HTR-8/SVneo (cell line): ENCODE results near the gene PLCH2.

Experiments
- DNase-seq: peaks from one replicate; pipeline ENCODE4 v3.0.0; 2011; ENCODE audit warnings: low spot score, mixed read lengths; ENCODE audit not compliant: insufficient read length
- FAIRE-seq: peaks from 2 replicates; lab custom pipeline; 2011; peaks lifted over from hg19 to GRCh38; lab: Jason Lieb, UNC

The PLCH2 gene

DNA sequence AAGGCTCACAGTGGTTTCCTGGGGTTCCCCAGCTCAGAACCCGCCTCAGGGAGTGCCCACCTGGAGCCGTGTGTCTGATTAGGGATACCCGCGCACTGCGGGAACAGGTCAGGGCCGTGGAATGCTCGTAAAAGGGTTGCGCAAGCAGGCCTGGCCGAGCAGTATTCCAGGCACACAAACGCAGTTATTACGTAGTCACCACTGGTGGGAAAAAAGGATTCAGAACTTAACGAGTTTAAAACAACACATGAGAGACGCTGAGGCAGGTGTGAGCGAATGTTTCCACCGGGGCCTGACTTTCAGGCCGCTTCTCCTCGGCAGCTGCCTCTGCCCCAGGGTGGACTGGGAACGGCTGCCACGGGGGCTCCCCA, 18.2 kb downstream of the PLCH2 start:
- DNase-seq (peak; percentile 75), FAIRE-seq (peak; percentile 49)

DNA sequence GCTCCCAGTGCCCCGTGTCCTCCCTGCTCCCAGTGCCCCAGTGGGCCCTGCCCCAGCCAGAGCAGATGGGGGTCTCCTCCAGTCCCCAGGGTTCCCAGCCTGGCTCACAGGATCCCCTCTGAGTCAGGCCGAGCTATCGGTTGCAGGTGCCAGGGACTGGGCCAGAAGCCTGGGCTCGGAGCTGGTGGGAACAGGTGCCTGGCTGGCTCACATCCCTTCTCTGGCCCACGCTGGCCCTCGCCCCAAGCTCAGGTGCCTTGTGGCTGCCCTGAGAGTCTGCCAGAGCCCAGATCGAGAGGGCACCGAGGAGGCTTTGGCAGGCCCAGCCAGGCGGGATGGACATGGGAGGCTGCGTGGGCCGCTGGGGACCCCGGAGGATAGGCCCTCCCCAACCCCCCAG, 18.9 kb downstream of the PLCH2 start:
- DNase-seq (no peak), FAIRE-seq (no peak)

DNA sequence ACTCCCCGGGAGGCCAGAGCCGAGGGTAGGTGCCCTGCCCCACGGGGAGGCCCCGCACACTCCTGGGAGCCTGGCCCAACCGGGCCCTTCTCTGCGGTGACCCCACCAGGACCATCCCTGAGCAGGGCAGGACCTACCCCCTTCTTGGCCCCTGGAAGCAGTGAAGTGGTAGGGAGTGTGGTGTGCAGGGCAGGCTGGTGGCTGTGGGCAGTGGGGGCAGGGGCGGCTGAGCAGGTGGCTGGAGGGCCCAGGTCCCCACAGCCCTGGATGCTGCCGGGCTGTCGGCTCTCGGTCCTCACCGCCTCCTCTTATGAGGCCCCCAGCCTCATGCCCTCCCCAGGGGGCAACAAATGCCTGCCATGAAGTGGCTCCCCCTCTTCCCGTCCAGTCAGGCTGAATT, 19.5 kb downstream of the PLCH2 start:
- FAIRE-seq (no peak), DNase-seq (no peak)

DNA sequence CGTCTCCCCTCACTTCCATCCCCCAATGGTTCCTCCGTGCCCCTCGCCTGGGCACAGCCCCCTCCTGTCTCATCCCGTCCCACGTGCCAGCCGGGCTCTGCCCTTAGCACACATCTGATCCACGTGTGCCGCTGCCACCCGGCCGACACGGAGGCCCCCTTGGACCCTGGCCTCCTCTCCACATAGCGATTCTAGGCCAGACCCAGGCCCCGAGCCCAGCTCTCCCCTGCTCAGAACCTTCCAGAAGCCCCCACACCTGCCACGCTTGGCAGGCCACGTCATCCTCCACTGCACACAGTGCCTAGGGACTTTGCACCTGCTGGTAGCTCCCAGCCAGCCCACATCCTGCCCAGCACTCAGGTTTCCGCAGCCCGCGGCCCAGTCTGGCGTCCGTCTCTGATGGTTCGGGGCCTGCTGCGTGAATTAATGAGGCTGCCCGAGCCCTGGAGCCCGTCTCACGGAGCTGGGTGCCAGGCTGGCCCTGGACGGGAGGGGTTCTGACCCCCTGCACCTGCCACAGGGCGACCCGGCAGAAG, 20.1 kb downstream of the PLCH2 start:
- no peak for FAIRE-seq

DNA sequence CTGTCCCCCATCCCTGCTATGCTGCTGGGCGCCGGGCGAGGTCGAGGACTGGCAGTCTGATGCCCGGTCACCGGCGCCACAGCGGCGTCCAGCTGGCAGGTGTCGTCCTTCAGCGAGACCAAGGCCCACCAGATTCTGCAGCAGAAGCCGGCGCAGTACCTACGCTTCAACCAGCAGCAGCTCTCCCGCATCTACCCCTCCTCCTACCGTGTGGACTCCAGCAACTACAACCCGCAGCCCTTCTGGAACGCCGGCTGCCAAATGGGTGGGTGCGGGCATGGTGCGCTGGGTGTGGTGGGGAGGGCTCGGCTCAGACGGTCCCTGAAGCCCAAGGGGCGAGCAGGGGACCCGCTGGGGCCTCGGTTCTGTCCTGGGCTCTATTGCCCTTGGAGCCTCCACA, 20.7 kb downstream of the PLCH2 start:
- FAIRE-seq: no peak
- no peak for DNase-seq

More for the DNA sequence above, 20.1 kb downstream of the PLCH2 start:
- no peak for DNase-seq

DNA sequence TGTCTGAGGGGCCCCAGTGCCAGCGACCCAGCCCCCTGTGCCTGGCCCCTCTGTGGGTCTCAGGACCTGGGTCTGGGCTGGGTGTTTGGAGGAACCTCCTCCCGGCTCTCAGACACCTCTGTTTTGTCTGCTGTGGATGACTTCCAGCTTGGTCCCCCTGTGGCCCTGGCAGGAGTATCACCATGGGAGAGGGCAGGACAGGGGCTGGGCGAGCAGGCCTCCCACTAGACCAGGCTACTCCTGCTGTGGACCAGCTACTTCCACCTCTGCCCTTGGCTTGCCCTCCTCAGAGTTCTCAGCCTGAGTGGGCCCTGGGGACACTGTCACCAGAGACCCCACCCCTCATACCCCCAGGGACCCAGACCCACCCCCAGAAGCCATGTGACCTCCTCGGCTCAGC, 21.8 kb downstream of the PLCH2 start:
- no peak for DNase-seq
- no peak for FAIRE-seq

DNA sequence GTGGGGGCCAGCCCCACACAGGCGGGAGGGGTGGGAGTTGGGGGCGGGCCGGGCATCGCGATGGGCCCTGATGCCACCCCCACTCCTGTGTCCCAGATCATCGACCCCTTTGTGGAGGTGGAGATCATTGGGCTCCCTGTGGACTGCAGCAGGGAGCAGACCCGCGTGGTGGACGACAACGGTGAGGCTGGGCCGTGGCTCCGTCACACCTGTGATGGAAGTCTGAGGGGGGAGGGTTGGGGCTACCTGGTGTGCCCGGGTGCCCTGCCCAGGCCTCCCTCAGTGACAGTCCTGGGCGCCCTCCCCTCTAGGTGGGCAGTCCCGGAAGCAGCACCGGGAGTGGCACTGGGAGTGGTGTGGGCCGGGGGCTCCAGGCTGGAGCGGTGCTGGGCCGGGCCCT, 22.6 kb downstream of the PLCH2 start:
- FAIRE-seq: no peak
- no peak for DNase-seq

DNA sequence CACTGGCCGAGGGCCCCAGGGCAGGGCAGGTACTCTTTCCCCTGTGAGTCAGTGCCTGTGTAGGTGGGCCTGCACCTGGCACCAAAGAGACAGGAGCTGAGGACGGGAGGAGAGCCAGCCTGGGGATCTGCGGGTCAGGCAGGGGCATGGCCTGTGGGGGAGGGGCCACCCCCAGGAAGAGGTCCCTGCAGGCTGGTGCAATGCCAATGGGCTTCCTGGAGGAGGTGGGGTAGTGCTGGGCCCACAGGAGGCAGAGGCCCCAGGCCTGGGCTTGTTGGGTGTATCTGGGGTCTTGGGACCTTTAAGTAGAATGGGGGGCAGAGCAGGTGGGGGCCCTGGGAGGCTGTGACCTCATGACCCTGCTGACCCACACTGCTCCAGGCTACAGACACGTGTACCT, 23.2 kb downstream of the PLCH2 start:
- FAIRE-seq (no peak), DNase-seq (no peak)

DNA sequence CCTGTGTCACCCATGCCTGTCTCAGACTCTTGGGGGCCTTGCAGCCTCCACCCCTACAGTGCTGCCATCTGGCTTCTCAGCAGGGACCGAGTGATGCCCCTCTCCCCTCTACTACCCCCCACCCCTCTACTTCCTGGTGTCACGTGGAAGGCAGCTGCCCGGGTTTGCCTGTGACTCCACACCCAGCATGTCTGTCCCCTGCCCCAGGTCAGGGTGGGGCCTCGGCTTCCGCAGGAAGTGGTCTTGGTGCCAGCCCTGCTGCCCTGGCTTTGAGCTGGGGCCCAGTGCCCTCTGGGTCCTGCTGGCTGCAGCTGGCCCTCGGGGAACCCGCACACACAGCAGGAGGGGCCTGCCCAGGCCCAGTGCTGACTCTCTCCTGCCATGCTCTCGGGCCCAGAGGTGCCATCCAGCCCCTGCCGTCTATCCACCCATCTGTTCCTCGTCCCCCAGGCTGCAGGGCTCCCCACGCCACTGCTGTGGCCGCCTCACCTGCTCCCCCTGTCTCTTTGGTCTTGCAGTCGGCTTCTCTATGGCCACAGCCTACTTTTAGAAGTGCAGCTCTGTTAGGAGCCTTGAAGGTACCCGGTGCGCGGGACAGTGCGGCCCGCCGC, 24.0 kb downstream of the PLCH2 start:
- FAIRE-seq (no peak), DNase-seq (no peak)

DNA sequence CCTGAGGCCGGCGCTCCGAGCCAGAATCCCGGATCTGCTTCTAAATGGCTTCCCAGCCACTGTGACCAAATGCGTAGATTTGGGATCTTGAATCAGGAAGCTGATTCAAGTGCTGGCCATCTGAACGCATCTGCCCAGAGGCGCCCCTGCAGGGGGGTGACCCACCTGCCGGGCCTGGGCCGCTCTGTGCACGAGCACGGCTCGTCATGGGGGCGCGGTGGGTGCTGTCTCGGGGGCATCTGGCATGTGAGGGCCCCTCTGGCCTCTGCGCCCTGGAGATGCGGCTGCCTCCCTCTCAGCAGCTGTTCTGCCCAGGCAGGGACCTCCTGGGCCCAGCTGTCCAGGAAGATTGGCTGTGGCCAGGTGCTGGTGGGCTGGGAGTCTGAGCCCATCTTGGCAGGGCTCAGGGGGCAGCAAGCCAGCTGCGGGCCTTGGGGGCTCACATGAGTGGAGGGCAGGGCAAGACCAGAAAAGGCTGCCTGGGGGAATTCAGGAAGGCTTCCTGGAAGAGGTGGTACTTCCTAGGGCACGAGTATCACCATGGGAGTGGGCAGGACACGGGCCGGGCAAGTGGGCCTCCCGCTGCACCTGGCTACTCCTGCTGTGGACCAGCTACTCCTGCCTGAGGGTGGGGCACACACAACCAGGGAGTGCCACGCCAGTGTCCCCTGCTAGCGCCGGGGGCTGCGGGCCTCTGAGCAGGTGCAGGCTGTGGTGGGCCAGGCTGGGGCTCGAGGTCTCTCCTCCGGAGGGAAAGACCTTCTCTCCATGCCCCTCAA, 25.1 kb downstream of the PLCH2 start:
- FAIRE-seq (no peak), DNase-seq (no peak)

DNA sequence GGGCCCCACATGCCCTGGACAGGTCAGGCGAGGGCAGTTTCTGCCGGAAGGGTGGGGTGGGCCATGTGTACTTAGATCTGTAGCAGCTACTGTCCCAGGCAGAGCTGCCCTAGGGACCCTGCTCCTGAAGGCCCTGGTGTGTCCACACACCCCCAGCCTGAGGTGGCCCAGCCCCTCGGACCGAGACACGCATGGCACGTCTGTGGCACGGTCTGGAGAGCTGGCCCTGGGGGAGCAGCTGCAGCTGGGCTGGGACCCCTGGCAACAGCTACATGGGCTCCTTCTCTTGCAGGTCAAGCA, 25.7 kb downstream of the PLCH2 start:
- DNase-seq (no peak), FAIRE-seq (no peak)

DNA sequence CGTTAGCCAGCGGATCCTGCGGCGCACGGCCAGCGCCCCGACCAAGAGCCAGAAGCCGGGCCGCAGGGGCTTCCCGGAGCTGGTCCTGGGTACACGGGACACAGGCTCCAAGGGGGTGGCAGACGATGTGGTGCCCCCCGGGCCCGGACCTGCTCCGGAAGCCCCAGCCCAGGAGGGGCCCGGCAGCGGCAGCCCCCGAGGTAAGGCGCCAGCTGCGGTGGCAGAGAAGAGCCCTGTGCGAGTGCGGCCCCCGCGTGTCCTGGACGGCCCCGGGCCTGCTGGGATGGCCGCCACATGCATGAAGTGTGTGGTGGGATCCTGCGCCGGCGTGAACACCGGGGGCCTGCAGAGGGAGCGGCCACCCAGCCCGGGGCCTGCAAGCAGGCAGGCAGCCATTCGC, 26.1 kb downstream of the PLCH2 start:
- FAIRE-seq: no peak
- no peak for DNase-seq

DNA sequence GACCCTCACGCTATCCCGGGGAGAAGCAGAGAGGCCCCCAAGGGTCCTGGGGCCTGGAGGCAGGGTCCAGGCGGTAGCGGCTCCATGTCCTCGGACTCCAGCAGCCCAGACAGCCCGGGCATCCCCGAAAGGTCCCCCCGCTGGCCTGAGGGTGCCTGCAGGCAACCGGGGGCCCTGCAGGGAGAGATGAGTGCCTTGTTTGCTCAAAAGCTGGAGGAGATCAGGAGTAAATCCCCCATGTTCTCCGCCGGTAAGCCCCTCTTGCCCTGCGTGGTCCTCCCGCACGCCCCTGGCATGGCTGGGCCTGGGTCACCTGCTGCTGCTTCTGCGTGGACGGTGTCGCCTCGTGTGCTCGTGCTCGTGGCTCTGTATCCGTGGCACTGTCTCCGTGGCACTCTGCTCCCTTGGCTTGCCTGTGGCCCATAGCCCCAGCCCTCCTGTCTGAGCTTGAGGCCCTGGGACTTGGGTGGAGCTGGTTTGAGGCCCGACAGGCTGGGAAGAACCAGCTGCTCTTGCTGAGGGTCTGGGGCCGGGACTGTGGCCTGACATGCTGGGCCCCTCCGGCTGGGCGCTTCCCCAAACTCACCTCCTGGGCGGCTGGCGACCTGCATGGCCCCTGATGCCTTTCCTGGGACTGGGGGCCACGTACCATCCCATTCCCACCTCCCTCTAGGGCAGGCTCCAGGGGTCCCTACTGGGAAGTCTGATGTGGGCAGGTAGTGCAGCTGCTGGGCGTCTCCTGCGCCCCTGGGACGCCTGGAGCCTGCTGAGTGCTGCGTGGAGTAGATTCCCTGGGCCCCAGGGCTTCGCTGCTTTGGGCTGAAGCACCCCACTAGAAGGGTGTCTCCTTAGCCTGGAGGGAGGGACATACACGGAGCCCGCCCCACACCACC, 26.8 kb downstream of the PLCH2 start:
- DNase-seq: no peak
- no peak for FAIRE-seq

DNA sequence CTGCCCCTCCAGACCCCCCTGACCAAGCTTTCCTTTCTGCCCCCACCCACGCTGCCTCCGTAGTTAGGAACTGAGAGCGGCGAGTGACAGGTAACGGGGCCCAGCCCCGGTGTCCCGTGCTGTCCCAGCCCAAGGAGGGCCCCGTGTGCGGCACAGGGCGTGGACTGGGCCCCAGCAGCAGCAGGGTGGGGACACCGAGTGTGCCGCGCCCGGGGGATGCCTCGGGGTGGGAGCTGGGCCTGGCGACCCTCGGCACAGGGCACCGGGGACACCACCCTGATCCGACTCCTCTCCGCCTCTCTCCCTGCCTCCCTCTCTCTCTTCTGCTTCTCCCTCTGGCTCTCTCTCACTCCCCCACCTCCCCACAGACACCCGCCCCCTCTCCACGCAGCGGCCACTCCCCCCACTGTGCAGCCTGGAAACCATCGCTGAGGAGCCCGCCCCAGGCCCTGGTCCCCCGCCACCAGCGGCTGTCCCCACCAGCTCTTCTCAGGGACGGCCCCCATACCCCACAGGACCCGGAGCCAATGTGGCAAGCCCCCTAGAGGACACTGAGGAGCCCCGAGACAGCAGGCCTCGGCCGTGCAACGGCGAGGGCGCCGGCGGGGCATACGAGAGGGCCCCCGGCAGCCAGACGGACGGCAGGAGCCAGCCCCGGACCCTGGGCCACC, 27.6 kb downstream of the PLCH2 start:
- FAIRE-seq (no peak), DNase-seq (no peak)

DNA sequence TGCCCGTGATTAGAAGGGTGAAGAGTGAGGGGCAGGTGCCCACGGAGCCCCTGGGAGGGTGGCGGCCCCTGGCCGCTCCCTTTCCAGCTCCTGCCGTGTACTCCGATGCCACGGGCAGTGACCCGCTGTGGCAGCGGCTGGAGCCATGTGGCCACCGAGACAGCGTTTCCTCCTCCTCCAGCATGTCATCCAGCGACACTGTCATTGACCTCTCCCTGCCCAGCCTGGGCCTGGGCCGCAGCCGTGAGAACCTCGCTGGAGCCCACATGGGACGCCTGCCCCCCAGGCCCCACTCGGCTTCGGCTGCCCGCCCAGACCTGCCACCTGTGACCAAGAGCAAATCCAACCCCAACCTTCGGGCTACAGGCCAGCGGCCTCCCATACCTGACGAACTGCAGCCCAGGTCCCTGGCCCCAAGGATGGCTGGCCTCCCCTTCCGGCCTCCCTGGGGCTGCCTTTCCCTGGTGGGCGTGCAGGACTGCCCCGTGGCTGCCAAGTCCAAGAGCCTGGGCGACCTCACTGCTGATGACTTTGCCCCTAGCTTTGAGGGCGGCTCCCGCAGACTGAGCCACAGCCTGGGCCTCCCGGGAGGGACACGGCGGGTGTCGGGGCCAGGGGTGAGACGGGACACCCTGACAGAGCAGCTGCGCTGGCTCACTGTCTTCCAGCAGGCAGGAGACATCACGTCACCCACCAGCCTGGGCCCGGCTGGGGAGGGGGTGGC, 28.3 kb downstream of the PLCH2 start:
- no peak for FAIRE-seq
- no peak for DNase-seq

DNA sequence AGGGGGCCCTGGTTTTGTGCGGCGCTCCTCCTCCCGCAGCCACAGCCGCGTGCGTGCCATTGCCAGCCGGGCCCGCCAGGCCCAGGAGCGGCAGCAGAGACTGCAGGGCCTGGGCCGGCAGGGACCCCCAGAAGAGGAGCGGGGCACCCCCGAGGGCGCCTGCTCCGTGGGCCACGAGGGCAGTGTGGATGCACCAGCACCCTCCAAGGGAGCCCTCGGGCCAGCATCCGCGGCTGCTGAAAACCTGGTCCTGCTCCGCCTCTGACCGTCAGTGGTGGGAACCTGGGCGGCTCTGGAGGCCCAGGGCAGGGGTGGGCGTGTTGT, 28.8 kb downstream of the PLCH2 start:
- DNase-seq (no peak), FAIRE-seq (no peak)

DNA sequence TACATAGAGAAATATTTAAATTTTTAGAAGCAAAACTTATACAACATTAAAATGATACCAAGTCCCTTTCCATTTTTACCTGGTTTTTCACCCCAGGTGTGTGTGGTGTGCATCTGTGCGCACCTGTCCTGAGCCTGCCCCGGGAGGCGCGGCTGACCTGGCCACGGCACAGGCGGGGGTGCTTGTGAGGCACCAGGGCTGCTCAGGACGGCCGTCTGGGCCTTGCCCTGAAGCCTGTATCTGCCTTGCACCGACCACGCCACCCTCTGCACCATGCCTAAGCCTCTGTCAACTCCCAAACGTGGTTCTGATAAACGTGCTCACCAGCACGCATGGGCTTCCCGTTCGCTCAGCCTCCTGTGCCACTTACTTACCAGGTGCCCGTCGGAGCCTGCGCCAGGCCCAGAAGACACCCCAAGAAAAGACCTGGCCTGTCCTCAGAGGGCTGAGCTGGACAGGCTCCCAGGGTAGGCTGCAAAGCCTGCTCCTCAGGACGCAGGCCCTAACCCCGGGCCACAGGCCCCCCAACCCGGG, 29.4 kb downstream of the PLCH2 start:
- FAIRE-seq: no peak

DNA sequence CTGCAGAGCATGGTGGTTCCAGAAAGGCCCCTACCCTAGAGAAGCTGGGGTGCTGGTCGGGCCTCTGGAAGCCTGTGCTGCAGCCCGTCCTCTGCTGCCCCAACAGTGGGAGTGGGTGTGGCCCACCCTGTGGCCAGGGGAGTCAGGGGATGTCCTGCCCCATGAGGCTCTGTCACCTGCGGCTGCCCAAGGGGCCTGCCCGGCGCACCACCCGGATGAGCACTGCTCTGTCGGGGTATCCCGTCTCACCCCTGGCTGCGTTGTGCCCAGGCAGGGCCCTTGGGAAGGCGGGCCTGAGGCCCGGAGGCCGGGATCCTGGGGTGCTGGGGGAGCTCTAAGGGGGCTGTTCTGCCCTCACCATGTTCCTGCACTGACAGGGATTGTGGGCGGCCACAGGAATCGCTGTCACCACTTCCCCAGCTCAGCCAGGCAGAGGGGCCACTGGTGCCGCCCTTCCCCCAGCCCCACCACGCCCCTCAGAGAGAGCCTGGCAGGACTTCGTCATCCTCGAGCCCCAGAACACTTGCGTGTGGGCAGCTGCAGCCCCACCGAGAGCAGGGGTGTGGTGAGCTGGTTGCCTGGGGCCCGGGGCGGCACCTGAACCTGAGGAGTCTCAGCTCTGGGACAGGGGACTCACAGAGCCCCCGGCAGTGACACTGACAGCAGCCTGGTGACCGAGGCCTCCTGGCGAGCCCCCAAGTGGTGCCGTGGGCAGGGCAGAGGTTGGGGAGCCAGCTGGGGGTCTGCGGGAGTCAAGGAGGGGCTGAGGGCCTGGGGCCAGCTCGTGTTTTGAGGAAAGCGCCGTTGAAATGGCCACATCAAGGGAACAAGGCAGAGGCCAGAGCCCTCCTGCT, 30.1 kb downstream of the PLCH2 start:
- DNase-seq (no peak), FAIRE-seq (no peak)

More for the DNA sequence above, 29.4 kb downstream of the PLCH2 start:
- DNase-seq: no peak
